Neural crest cell (in vitro differentiated cells): ENCODE data around the gene GGTLC1. TPM values are rescaled to one million over a fixed set of nuclear protein-coding genes. Genes with fewer than 3 reads are reported as not detected.

ENCODE experiments used
- DNase-seq: peaks from one replicate; pipeline ENCODE4 v3.0.0; 2021; ENCODE audit warnings: low read depth, mixed read lengths, low spot score
- H3K27ac Mint-ChIP-seq: one replicate; pipeline ENCODE4 v1.8.0; 2021; ENCODE audit warnings: mild to moderate bottlenecking, mixed read lengths; ENCODE audit not compliant: unreplicated experiment
- H3K27me3 Mint-ChIP-seq: 2 replicates; pipeline ENCODE4 v1.8.0; 2021; ENCODE audit warnings: low read depth, mild to moderate bottlenecking, mixed read lengths
- H3K36me3 Mint-ChIP-seq: 2 replicates; pipeline ENCODE4 v1.8.0; 2021; ENCODE audit warnings: low read depth, mild to moderate bottlenecking, mixed read lengths
- H3K4me1 Mint-ChIP-seq: 2 replicates; pipeline ENCODE4 v1.8.0; 2021; ENCODE audit warnings: mixed read lengths
- H3K4me3 Mint-ChIP-seq: one replicate; pipeline ENCODE4 v1.8.0; 2021; ENCODE audit warnings: mild to moderate bottlenecking, mixed read lengths
- H3K9me3 Mint-ChIP-seq: 2 replicates; pipeline ENCODE4 v1.8.0; 2021; ENCODE audit warnings: mixed read lengths
- CTCF ChIP-seq: fragments of 200-600 bp; sonication (generic); conservative IDR thresholded peaks from 2 replicates; pipeline ENCODE4 v1.5.0; 2021; ENCODE audit warnings: antibody characterized with exemption, mild to moderate bottlenecking
- total RNA-seq: library from RNA; stranded (reverse); gene quantifications from 2 replicates; pipeline ENCODE4 v1.2.1, GENCODE V29; 2021

Gene GGTLC1
- total RNA-seq, 1 donor from 2014 or later = not detected

GRCh38 chr20:24013953-24014352, 25.4 kb upstream of the GGTLC1 start:
- no peak overlapping the region for H3K27ac Mint-ChIP-seq
- no peaks in the 10 kb centered on the region for H3K36me3 Mint-ChIP-seq
- DNase-seq = no peak
- H3K4me3 Mint-ChIP-seq = no peak overlapping the region
- no peaks in the 10 kb centered on the region for H3K9me3 Mint-ChIP-seq
- peaks cover 21% of the 10 kb centered on the region for H3K27me3 Mint-ChIP-seq
- TF ChIP-seq CTCF = no peak
- peaks cover 3% of the 10 kb centered on the region for H3K4me1 Mint-ChIP-seq

GRCh38 chr20:24011282-24011681, 22.7 kb upstream of the GGTLC1 start:
- no peak for DNase-seq
- H3K9me3 Mint-ChIP-seq = no peaks in the 10 kb centered on the region
- H3K4me1 Mint-ChIP-seq = peaks cover 7% of the 10 kb centered on the region
- no peaks in the 10 kb centered on the region for H3K36me3 Mint-ChIP-seq
- no peak overlapping the region for H3K4me3 Mint-ChIP-seq
- peaks cover 7% of the 10 kb centered on the region for H3K27me3 Mint-ChIP-seq
- no peak overlapping the region for H3K27ac Mint-ChIP-seq
- no peak for TF ChIP-seq CTCF

GRCh38 chr20:24007758-24008157, 19.2 kb upstream of the GGTLC1 start:
- H3K27me3 Mint-ChIP-seq = peaks cover 3% of the 10 kb centered on the region

GRCh38 chr20:24007073-24007595, 18.6 kb upstream of the GGTLC1 start:
- H3K9me3 Mint-ChIP-seq = no peaks in the 10 kb centered on the region

More at GRCh38 chr20:24007758-24008157, 19.2 kb upstream of the GGTLC1 start:
- no peak for DNase-seq
- no peak for TF ChIP-seq CTCF
- Mint-ChIP-seq H3K9me3 (no peaks in the 10 kb centered on the region), H3K4me3 (no peak overlapping the region), H3K27ac (no peak overlapping the region), H3K4me1 (peaks cover 16% of the 10 kb centered on the region), H3K36me3 (no peaks in the 10 kb centered on the region)

GRCh38 chr20:24006626-24007025, 18.0 kb upstream of the GGTLC1 start:
- H3K27ac Mint-ChIP-seq = no peak overlapping the region
- peaks cover 6% of the 10 kb centered on the region for H3K27me3 Mint-ChIP-seq
- no peaks in the 10 kb centered on the region for H3K9me3 Mint-ChIP-seq
- DNase-seq = no peak
- H3K4me3 Mint-ChIP-seq = no peak overlapping the region
- no peaks in the 10 kb centered on the region for H3K36me3 Mint-ChIP-seq
- H3K4me1 Mint-ChIP-seq = peaks cover 16% of the 10 kb centered on the region
- no peak for TF ChIP-seq CTCF

More at GRCh38 chr20:24007073-24007595, 18.6 kb upstream of the GGTLC1 start:
- no peak for DNase-seq
- Mint-ChIP-seq H3K4me3 (no peak overlapping the region), H3K27ac (no peak overlapping the region), H3K36me3 (no peaks in the 10 kb centered on the region), H3K4me1 (peaks cover 16% of the 10 kb centered on the region), H3K27me3 (peaks cover 6% of the 10 kb centered on the region)
- TF ChIP-seq CTCF = no peak
